ENCODE data around the gene ZBTB7C. TPM values are rescaled to one million over a fixed set of nuclear protein-coding genes. Genes with fewer than 3 reads are reported as not detected.

Gene ZBTB7C
- total RNA-seq, 1 experiment from 2014 or later, result 0.32 TPM

- peaks cover 13% of the 10 kb centered on the region for H3K27me3 ChIP-seq (replicated peaks; ENCODE audit: insufficient read depth, low read depth, low read length, poor library complexity)
- no peaks in the 10 kb centered on the region for H3K36me3 ChIP-seq (ENCODE audit: insufficient read depth, low read length, poor library complexity, severe bottlenecking)
- ChIA-PET POLR2A (ENCODE audit: low non-redundant PET) (no interaction called here), CTCF (no interaction called here)
- no peak overlapping the region for H3K27ac ChIP-seq (ENCODE audit: low read depth, low read length, poor library complexity, severe bottlenecking)
- TF ChIP-seq CTCF (conservative IDR thresholded peaks at IDR 0.05; ENCODE audit: low read depth, low read length) (no peak), EZH2 (IDR thresholded peaks at IDR 0.05; ENCODE audit: borderline replicate concordance, low read depth, low read length, poor library complexity, severe bottlenecking) (no peak)
- no TSS peak for BruUV-seq (replicated peaks)
- H3K4me1 ChIP-seq (ENCODE audit: insufficient read depth, low read length, poor library complexity, severe bottlenecking), result no peaks in the 10 kb centered on the region
- DNase-seq (ENCODE audit: low spot score), result no peak
- intact Hi-C loops (cut with micrococcal nuclease; ENCODE audit: unreplicated experiment), result no loop called here
- H3K9me3 ChIP-seq (ENCODE audit: low read depth, low read length, poor library complexity, severe bottlenecking), result no peaks in the 10 kb centered on the region
- H3K4me3 ChIP-seq (ENCODE audit: low read depth, low read length, poor library complexity, severe bottlenecking), result no peak overlapping the region
These were observed 286.4 kb downstream of the ZBTB7C start for GRCh38 chr18:48122816-48123215.

GRCh38 chr18:48122376-48122775 lies 286.8 kb downstream of the ZBTB7C start:
- BruUV-seq (replicated peaks), result no TSS peak
- H3K4me3 ChIP-seq (ENCODE audit: low read depth, low read length, poor library complexity, severe bottlenecking), result no peak overlapping the region
- H3K36me3 ChIP-seq (ENCODE audit: insufficient read depth, low read length, poor library complexity, severe bottlenecking), result no peaks in the 10 kb centered on the region
- intact Hi-C loops (cut with micrococcal nuclease; ENCODE audit: unreplicated experiment), result no loop called here
- POLR2A ChIA-PET (ENCODE audit: low non-redundant PET), result no interaction called here
- DNase-seq (ENCODE audit: low spot score), result no peak
- H3K4me1 ChIP-seq (ENCODE audit: insufficient read depth, low read length, poor library complexity, severe bottlenecking), result no peaks in the 10 kb centered on the region
- H3K9me3 ChIP-seq (ENCODE audit: low read depth, low read length, poor library complexity, severe bottlenecking), result no peaks in the 10 kb centered on the region
- CTCF ChIA-PET, result no interaction called here
- no peak overlapping the region for H3K27ac ChIP-seq (ENCODE audit: low read depth, low read length, poor library complexity, severe bottlenecking)
- H3K27me3 ChIP-seq (replicated peaks; ENCODE audit: insufficient read depth, low read depth, low read length, poor library complexity), result peaks cover 13% of the 10 kb centered on the region
- no peak for TF ChIP-seq CTCF (conservative IDR thresholded peaks at IDR 0.05; ENCODE audit: low read depth, low read length)
- no peak for TF ChIP-seq EZH2 (IDR thresholded peaks at IDR 0.05; ENCODE audit: borderline replicate concordance, low read depth, low read length, poor library complexity, severe bottlenecking)

GRCh38 chr18:48121752-48122151 lies 287.4 kb downstream of the ZBTB7C start:
- POLR2A ChIA-PET (ENCODE audit: low non-redundant PET), result no interaction called here
- Histone ChIP-seq H3K36me3 (ENCODE audit: insufficient read depth, low read length, poor library complexity, severe bottlenecking) (no peaks in the 10 kb centered on the region), H3K9me3 (ENCODE audit: low read depth, low read length, poor library complexity, severe bottlenecking) (no peaks in the 10 kb centered on the region), H3K4me1 (ENCODE audit: insufficient read depth, low read length, poor library complexity, severe bottlenecking) (no peaks in the 10 kb centered on the region), H3K27ac (ENCODE audit: low read depth, low read length, poor library complexity, severe bottlenecking) (no peak overlapping the region), H3K4me3 (ENCODE audit: low read depth, low read length, poor library complexity, severe bottlenecking) (no peak overlapping the region), H3K27me3 (replicated peaks; ENCODE audit: insufficient read depth, low read depth, low read length, poor library complexity) (peaks cover 13% of the 10 kb centered on the region)
- no TSS peak for BruUV-seq (replicated peaks)
- CTCF ChIA-PET, result no interaction called here
- intact Hi-C loops (cut with micrococcal nuclease; ENCODE audit: unreplicated experiment), result no loop called here
- no peak for TF ChIP-seq CTCF (conservative IDR thresholded peaks at IDR 0.05; ENCODE audit: low read depth, low read length)
- no peak for TF ChIP-seq EZH2 (IDR thresholded peaks at IDR 0.05; ENCODE audit: borderline replicate concordance, low read depth, low read length, poor library complexity, severe bottlenecking)
- no peak for DNase-seq (ENCODE audit: low spot score)
